Stimulated activated naive CD8-positive, alpha-beta T cell treated with anti-CD3 and anti-CD28 coated beads, Interleukin-15, amount 100 ng/mL, for 72 hours (primary cell): ENCODE measurements around the gene TMEM214.

Experiments
- ATAC-seq: fragments of 150-1000 bp; cut with Tn5 transposase; 2 replicates; pipeline ENCODE4 v1.10.0; 2021; ENCODE audit warnings: mild to moderate bottlenecking, moderate library complexity
- DNase-seq, 2 donors: peaks; one replicate each; pipeline ENCODE4 v3.0.0; 2021 to 2022
- H3K27ac Mint-ChIP-seq, 2 donors: one replicate each; pipeline ENCODE4 v1.8.0; 2022; ENCODE audit warnings: mild to moderate bottlenecking in 2 of 2, mixed read lengths in 2 of 2, moderate library complexity in 2 of 2
- H3K27me3 Mint-ChIP-seq: one replicate; pipeline ENCODE4 v1.8.0; 2022; ENCODE audit warnings: mixed read lengths
- H3K4me1 Mint-ChIP-seq: one replicate; pipeline ENCODE4 v1.8.0; 2022; ENCODE audit warnings: mild to moderate bottlenecking, mixed read lengths
- H3K4me3 Mint-ChIP-seq, 2 donors: one replicate each; pipeline ENCODE4 v1.8.0; 2022; ENCODE audit warnings: mild to moderate bottlenecking in 2 of 2, mixed read lengths in 2 of 2, moderate library complexity in 1 of 2
- H3K9me3 Mint-ChIP-seq, 2 donors: one replicate each; pipeline ENCODE4 v1.8.0; 2022; ENCODE audit warnings: mixed read lengths in 2 of 2

Gene TMEM214, protein sequence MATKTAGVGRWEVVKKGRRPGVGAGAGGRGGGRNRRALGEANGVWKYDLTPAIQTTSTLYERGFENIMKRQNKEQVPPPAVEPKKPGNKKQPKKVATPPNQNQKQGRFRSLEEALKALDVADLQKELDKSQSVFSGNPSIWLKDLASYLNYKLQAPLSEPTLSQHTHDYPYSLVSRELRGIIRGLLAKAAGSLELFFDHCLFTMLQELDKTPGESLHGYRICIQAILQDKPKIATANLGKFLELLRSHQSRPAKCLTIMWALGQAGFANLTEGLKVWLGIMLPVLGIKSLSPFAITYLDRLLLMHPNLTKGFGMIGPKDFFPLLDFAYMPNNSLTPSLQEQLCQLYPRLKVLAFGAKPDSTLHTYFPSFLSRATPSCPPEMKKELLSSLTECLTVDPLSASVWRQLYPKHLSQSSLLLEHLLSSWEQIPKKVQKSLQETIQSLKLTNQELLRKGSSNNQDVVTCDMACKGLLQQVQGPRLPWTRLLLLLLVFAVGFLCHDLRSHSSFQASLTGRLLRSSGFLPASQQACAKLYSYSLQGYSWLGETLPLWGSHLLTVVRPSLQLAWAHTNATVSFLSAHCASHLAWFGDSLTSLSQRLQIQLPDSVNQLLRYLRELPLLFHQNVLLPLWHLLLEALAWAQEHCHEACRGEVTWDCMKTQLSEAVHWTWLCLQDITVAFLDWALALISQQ

DNA sequence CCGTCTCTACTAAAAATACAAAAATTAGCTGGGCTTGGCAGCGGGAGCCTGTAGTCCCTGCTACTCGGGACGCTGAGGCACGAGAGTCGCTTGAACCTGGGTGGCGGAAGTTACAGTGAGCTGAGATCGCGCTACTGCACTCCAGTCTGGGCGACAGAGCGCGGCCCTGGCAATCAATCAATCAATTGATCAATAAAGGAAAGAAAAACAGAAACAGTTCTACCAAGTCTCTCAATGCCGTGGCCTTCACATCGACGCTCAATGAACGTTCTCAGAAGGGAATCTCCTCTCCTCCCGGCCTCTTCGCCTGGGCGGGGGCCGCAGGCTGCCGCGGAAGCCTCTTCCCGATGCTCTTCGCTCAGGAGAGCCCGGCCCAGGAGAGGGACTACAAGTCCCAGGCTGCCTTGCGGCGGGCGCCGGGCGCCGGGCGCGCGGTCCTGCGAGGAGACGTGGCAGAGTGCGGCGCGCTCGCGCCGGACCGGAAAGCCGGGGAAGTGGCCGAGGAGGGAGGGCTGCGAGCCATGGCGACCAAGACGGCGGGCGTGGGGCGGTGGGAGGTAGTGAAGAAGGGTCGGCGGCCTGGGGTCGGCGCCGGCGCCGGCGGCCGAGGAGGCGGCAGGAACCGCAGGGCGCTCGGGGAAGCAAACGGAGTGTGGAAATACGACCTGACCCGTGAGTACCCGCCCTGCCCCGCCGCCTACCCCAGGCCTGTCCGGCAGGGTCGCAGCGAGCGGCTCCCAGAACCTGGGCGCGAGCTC lies at the start of gene TMEM214:
Gene TMEM214 (plus strand): TSS at position 471 of the 758 bp plus-strand sequence. CDS start 51 bp downstream, at position 522.
- Mint-ChIP-seq H3K27me3 (no peaks in the 10 kb centered on the region), H3K4me1 (peaks cover 78% of the 10 kb centered on the region), H3K9me3 (no peaks in the 10 kb centered on the region), H3K4me3 (peak within 1 kb of the TSS; percentile 93 to 96), H3K27ac (peak within 1 kb of the TSS; percentile 96)
- DNase-seq, result peak; percentile 78 to 79
- ATAC-seq, result peak; percentile 99

- H3K4me1 Mint-ChIP-seq, result no peaks in the 10 kb centered on the region
- ATAC-seq (no peak), DNase-seq (no peak)
- H3K4me3 Mint-ChIP-seq, result no peak overlapping the region
- H3K27ac Mint-ChIP-seq, result no peak overlapping the region
- H3K9me3 Mint-ChIP-seq, result no peaks in the 10 kb centered on the region
- H3K27me3 Mint-ChIP-seq, result no peaks in the 10 kb centered on the region
These were observed 49.0 kb upstream of the TMEM214 start for GRCh38 chr2:26983746-26984145.

DNA sequence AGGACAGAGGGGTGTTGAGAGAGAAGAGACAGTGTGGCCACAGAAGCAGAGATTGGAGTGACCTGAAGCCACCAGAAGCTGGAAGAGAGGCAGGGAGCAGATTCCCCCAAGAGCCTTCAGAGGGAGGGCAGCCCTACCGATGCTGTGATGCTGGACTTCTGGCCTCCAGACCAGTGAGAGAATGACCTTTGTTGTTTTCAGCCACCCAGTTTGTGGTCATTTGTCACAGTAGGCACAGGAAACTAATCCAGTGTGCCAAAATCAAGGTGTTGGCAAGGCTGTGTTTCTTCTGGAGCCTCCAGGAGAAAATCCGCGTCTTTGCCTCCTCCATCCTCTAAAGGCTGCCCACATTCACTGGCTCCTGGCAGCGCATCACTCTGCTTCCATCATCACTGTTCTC lies 47.0 kb upstream of the TMEM214 start:
- Mint-ChIP-seq H3K4me3 (no peak overlapping the region), H3K27ac (no peak overlapping the region), H3K4me1 (no peaks in the 10 kb centered on the region), H3K9me3 (no peaks in the 10 kb centered on the region), H3K27me3 (no peaks in the 10 kb centered on the region)
- DNase-seq (no peak), ATAC-seq (no peak)

DNA sequence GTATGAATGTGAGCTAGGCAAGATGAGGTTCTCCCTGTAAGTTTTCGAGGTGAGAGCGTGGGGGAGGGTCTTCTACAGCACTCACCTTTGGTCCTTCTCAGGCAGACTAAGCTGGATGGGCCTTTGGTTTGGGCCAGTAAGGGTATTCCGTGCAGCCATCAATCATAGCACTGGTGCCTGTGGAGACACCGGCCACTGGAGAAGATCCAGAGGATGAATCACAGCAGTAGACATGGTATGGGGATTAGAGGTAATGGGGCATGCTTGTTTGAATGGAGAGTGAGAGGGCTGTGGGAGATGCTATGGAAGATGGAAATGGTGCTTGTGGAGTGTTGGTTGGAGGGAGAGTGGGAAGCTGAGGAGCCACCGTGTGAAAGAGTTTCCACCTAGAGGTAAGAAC lies 46.2 kb upstream of the TMEM214 start:
- no peaks in the 10 kb centered on the region for H3K9me3 Mint-ChIP-seq
- no peaks in the 10 kb centered on the region for H3K27me3 Mint-ChIP-seq

DNA sequence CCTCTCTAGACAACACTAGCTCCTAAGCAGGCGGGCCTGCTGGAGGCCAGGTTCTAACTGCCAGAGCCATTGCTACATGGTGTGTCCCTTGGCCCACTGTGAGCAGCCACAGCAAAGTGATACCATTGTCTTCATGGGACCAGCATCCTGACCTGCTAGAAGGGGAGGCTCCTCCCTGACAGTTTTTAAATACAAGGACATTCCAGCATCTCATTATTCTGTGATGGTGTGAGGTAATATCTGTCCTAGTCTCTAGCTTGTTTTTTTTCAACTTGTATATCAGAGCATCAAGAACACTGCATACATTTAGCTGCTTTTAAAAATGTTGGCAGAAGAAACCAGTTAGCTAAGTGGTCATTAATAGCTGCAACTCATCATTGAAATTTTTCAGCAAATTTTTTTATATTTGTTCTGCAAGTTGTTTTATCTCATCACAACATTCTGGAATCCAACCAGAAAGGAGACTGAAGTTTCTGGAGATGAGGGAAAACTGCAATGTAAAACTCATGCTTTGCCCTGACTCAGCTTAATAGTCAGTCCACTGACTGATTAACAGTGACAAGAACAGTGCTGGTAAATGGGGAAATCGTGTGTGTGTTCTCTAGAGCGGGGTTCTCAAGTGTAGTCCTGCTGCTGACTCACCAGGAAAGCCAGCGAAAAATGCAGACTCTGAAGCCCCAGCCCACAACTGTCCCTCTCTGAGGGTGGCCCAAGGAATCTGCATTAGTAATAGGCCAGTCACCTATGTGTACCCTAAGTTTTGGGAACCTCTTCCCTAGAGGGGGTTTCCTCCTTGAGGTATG lies 44.5 kb upstream of the TMEM214 start:
- H3K27ac Mint-ChIP-seq, result no peak overlapping the region
- DNase-seq, result no peak
- H3K27me3 Mint-ChIP-seq, result no peaks in the 10 kb centered on the region
- no peak for ATAC-seq
- H3K4me3 Mint-ChIP-seq, result no peak overlapping the region
- H3K4me1 Mint-ChIP-seq, result no peaks in the 10 kb centered on the region
- H3K9me3 Mint-ChIP-seq, result no peaks in the 10 kb centered on the region

More for the DNA sequence above, 46.2 kb upstream of the TMEM214 start:
- no peaks in the 10 kb centered on the region for H3K4me1 Mint-ChIP-seq
- ATAC-seq (no peak), DNase-seq (no peak)
- no peak overlapping the region for H3K4me3 Mint-ChIP-seq
- H3K27ac Mint-ChIP-seq, result no peak overlapping the region

GRCh38 chr2:26989156-26989555 lies 43.6 kb upstream of the TMEM214 start:
- no peak for ATAC-seq
- Mint-ChIP-seq H3K4me1 (no peaks in the 10 kb centered on the region), H3K4me3 (no peak overlapping the region), H3K27ac (no peak overlapping the region), H3K9me3 (no peaks in the 10 kb centered on the region), H3K27me3 (no peaks in the 10 kb centered on the region)
- no peak for DNase-seq

GRCh38 chr2:26991717-26992116 lies 41.0 kb upstream of the TMEM214 start:
- no peak overlapping the region for H3K27ac Mint-ChIP-seq
- no peak for ATAC-seq
- H3K9me3 Mint-ChIP-seq, result no peaks in the 10 kb centered on the region
- no peaks in the 10 kb centered on the region for H3K4me1 Mint-ChIP-seq
- H3K27me3 Mint-ChIP-seq, result no peaks in the 10 kb centered on the region
- no peak overlapping the region for H3K4me3 Mint-ChIP-seq
- DNase-seq, result no peak

- ATAC-seq (no peak), DNase-seq (no peak)
- no peak overlapping the region for H3K4me3 Mint-ChIP-seq
- H3K9me3 Mint-ChIP-seq, result no peaks in the 10 kb centered on the region
- no peaks in the 10 kb centered on the region for H3K27me3 Mint-ChIP-seq
- no peaks in the 10 kb centered on the region for H3K4me1 Mint-ChIP-seq
- H3K27ac Mint-ChIP-seq, result no peak overlapping the region
These were observed 39.0 kb upstream of the TMEM214 start for GRCh38 chr2:26993768-26994167.

GRCh38 chr2:26994983-26995382 lies 37.8 kb upstream of the TMEM214 start:
- DNase-seq (no peak), ATAC-seq (no peak)
- no peaks in the 10 kb centered on the region for H3K4me1 Mint-ChIP-seq
- no peaks in the 10 kb centered on the region for H3K27me3 Mint-ChIP-seq
- no peaks in the 10 kb centered on the region for H3K9me3 Mint-ChIP-seq
- no peak overlapping the region for H3K27ac Mint-ChIP-seq
- no peak overlapping the region for H3K4me3 Mint-ChIP-seq

DNA sequence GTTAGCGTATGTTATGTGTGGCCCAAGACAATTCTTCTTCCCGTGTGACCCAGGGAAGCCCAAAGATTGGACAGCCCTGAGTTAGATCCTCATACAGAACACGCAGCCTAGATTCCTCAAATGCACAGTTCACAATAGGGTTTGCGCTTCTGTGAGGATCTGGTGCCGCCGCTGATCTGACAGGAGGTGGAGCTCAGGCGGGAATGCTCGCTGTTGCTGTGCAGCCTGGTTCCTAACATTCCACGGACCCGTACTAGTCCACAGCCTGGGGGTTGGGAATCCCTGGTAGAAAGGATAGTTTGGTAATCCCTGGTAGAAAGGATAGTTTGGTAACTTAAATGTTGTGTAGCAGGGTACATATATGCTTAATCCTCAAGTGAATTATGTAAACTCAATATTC lies 35.4 kb upstream of the TMEM214 start:
- DNase-seq (no peak), ATAC-seq (no peak)
- H3K27me3 Mint-ChIP-seq, result no peaks in the 10 kb centered on the region
- H3K9me3 Mint-ChIP-seq, result no peaks in the 10 kb centered on the region
- no peaks in the 10 kb centered on the region for H3K4me1 Mint-ChIP-seq
- H3K27ac Mint-ChIP-seq, result no peak overlapping the region
- H3K4me3 Mint-ChIP-seq, result no peak overlapping the region

- Mint-ChIP-seq H3K27ac (no peak overlapping the region), H3K27me3 (no peaks in the 10 kb centered on the region), H3K4me3 (no peak overlapping the region), H3K9me3 (no peaks in the 10 kb centered on the region), H3K4me1 (no peaks in the 10 kb centered on the region)
- DNase-seq (no peak), ATAC-seq (no peak)
These were observed 34.4 kb upstream of the TMEM214 start for GRCh38 chr2:26998323-26998722.

GRCh38 chr2:27000228-27000627 lies 32.5 kb upstream of the TMEM214 start:
- H3K9me3 Mint-ChIP-seq, result no peaks in the 10 kb centered on the region
- ATAC-seq, result no peak
- no peak overlapping the region for H3K27ac Mint-ChIP-seq
- no peak for DNase-seq
- H3K27me3 Mint-ChIP-seq, result no peaks in the 10 kb centered on the region
- no peaks in the 10 kb centered on the region for H3K4me1 Mint-ChIP-seq
- no peak overlapping the region for H3K4me3 Mint-ChIP-seq

DNA sequence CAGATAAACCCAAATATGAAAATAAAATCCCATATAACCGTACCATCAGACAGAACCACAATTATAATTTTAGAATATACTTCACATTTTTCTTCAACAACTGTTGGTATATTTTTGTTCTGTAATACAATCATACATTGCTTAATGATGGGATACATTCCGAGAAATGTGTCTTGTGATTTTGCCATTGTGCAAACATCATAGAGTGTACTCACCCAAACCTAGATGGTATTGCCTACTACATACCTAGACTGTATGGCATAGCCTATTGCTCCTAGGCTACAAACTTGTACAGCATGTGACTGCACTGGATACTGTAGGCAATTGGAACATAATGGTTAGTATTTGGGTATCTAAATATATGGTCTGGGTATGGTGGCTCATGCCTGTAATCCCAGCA lies 31.8 kb upstream of the TMEM214 start:
- H3K27ac Mint-ChIP-seq, result no peak overlapping the region
- H3K27me3 Mint-ChIP-seq, result no peaks in the 10 kb centered on the region
- no peaks in the 10 kb centered on the region for H3K4me1 Mint-ChIP-seq
- DNase-seq (no peak), ATAC-seq (no peak)
- H3K4me3 Mint-ChIP-seq, result no peak overlapping the region
- no peaks in the 10 kb centered on the region for H3K9me3 Mint-ChIP-seq

DNA sequence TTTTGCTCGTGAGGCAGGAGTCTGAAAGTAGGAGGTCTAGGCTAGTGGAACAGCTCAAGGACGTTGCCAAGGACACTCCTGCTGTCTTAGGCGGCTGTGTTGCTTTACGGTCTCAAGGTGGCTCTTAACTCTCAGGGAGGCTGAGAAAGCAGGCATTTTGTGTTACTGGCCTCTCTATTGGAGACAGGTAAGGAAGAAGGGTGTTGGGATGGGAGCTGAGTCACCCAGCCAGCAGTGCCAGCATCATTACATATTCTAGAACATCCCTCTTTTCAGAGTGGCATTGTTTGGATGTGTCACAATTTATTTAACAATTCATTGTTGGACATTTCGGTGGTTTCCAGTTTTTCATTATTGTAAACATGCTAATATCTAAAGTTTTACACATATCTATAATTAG lies 30.8 kb upstream of the TMEM214 start:
- no peak for DNase-seq
- ATAC-seq, result no peak
- Mint-ChIP-seq H3K4me1 (no peaks in the 10 kb centered on the region), H3K27me3 (no peaks in the 10 kb centered on the region), H3K27ac (no peak overlapping the region), H3K9me3 (no peaks in the 10 kb centered on the region), H3K4me3 (no peak overlapping the region)

- Mint-ChIP-seq H3K27me3 (no peaks in the 10 kb centered on the region), H3K4me1 (no peaks in the 10 kb centered on the region), H3K9me3 (no peaks in the 10 kb centered on the region), H3K4me3 (no peak overlapping the region), H3K27ac (no peak overlapping the region)
- ATAC-seq, result no peak
- DNase-seq, result no peak
These were observed 29.8 kb upstream of the TMEM214 start for GRCh38 chr2:27003007-27003406.
